CD4-positive, CD25-positive, alpha-beta regulatory T cell (primary cell): ENCODE results near the gene PLEKHG7. TPM values are rescaled to one million over a fixed set of nuclear protein-coding genes. Genes with fewer than 3 reads are reported as not detected.

Experiments used
- ATAC-seq, 2 donors: fragments of 150-1000 bp; cut with Tn5 transposase; one replicate each; pipeline ENCODE4 v1.10.0; 2021; ENCODE audit warnings: low read depth in 2 of 2, moderate number of reproducible peaks in 2 of 2, moderate library complexity in 1 of 2
- DNase-seq, 3 donors: peaks; one replicate each; pipeline versions ENCODE4 v3.0.0 to v3.0.0-alpha.2; 2012 to 2022; ENCODE audit warnings: mixed read lengths in 1 of 3
- H3K27ac ChIP-seq: one replicate; pipeline ENCODE4 v1.7.0; 2013; ENCODE audit warnings: mild to moderate bottlenecking, low read length; ENCODE audit not compliant: insufficient read depth, poor library complexity, severe bottlenecking
- H3K27me3 ChIP-seq: one replicate; pipeline ENCODE4 v1.7.0; 2013; ENCODE audit warnings: low read length; ENCODE audit not compliant: control insufficient read depth, insufficient read depth
- H3K36me3 ChIP-seq: one replicate; pipeline ENCODE4 v1.7.0; 2013; ENCODE audit warnings: mild to moderate bottlenecking, low read length, moderate library complexity; ENCODE audit not compliant: control insufficient read depth, insufficient read depth
- H3K4me1 ChIP-seq: 2 replicates; pipeline ENCODE4 v1.7.0; 2013; ENCODE audit warnings: mild to moderate bottlenecking, low read length; ENCODE audit not compliant: insufficient read depth, control insufficient read depth, poor library complexity, severe bottlenecking
- H3K4me3 ChIP-seq: one replicate; pipeline ENCODE4 v1.7.0; 2013; ENCODE audit warnings: low read depth, mild to moderate bottlenecking, low read length, moderate library complexity
- H3K9me3 ChIP-seq, 2 experiments: 1 replicate in 1 of 2; 2 replicates in 1 of 2; pipeline ENCODE4 v1.7.0; 2013; ENCODE audit warnings: low read length in 2 of 2, mild to moderate bottlenecking in 1 of 2, moderate library complexity in 1 of 2; ENCODE audit not compliant: control insufficient read depth in 2 of 2
- H3K27ac Mint-ChIP-seq, 3 donors: one replicate each; pipeline ENCODE4 v1.8.0; 2020 to 2022; ENCODE audit warnings: mild to moderate bottlenecking in 3 of 3, mixed read lengths in 3 of 3, moderate library complexity in 2 of 3
- H3K27me3 Mint-ChIP-seq: one replicate; pipeline ENCODE4 v1.8.0; 2022; ENCODE audit warnings: mild to moderate bottlenecking, mixed read lengths
- H3K36me3 Mint-ChIP-seq: one replicate; pipeline ENCODE4 v1.8.0; 2020; ENCODE audit warnings: mixed read lengths
- H3K4me1 Mint-ChIP-seq, 4 donors: one replicate each; pipeline ENCODE4 v1.8.0; 2020 to 2022; ENCODE audit warnings: mixed read lengths in 4 of 4, mild to moderate bottlenecking in 1 of 4
- H3K4me3 Mint-ChIP-seq, 4 donors: one replicate each; pipeline ENCODE4 v1.8.0; 2020 to 2022; ENCODE audit warnings: mild to moderate bottlenecking in 4 of 4, mixed read lengths in 4 of 4, moderate library complexity in 3 of 4
- H3K9me3 Mint-ChIP-seq, 7 donors: one replicate each; pipeline ENCODE4 v1.8.0; 2020 to 2022; ENCODE audit warnings: mixed read lengths in 7 of 7, mild to moderate bottlenecking in 3 of 7, moderate library complexity in 2 of 7
- polyA plus RNA-seq, 4 donors: library from polyadenylated mRNA; unstranded; fragments of 300-500 nt; fragmentation: Illumina TruSeq; gene quantifications; one replicate each; pipeline ENCODE4 v1.2.3, GENCODE V29; 2021
- total RNA-seq: library from RNA; stranded (reverse); gene quantifications from one replicate; pipeline ENCODE4 v1.2.3, GENCODE V29; 2022

Gene PLEKHG7
- total and polyA plus RNA-seq, 5 donors from 2014 or later: 0.05 to 0.89 (median 0.14) TPM

DNA sequence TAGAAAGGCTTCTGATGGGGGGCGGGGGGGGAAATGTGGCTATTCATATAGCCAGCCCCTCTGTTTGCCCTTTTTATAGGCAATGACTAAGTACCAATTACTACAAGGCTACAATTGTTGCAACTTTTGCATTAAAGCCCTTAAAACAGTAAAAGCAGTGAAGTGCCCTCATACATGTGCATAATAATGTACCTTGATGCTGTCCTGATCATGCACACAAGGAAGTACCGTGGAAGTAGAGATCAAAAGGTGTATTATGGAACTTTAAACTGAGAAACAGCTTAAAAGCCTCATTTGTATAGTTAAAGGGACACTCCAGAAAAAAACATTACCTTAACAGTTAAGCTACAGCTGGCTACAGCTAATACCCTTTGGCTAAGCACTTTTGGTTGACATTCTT is 111.8 kb downstream of the PLEKHG7 start:
- Mint-ChIP-seq H3K27me3 (no peaks in the 10 kb centered on the region), H3K9me3 (no peaks in the 10 kb centered on the region), H3K27ac (no peak overlapping the region), H3K36me3 (peaks cover 32% of the 10 kb centered on the region), H3K4me1 (peaks cover 0 to 4% (median under 1%) of the 10 kb centered on the region in 4 donors), H3K4me3 (no peak overlapping the region)
- H3K4me1 ChIP-seq: no peaks in the 10 kb centered on the region
- ATAC-seq (no peak), DNase-seq (no peak)
- peaks cover 30% of the 10 kb centered on the region for H3K36me3 ChIP-seq
- no peaks in the 10 kb centered on the region for H3K9me3 ChIP-seq
- H3K4me3 ChIP-seq: no peak overlapping the region
- H3K27me3 ChIP-seq: no peaks in the 10 kb centered on the region
- H3K27ac ChIP-seq: no peak overlapping the region

DNA sequence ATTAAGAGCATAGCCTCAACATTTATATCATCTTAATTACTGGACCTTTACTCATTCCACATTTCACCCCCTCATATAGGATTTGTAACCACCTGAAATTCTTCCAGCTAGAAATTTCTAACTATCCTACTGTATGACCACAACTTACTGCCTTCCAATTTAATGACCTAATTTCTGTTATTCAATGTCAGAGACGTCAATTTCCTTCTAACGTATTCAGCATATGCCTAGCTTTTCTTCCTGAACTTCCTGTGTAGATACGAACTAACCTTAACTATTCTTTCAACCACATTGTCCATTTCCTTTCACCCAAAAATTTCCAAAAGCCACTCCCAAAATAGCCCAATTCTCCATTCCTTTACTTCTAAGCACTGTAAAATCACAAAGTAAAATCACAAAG is 118.4 kb downstream of the PLEKHG7 start:
- Mint-ChIP-seq H3K4me1 (peaks cover 0 to 2% (median 0%) of the 10 kb centered on the region in 4 donors), H3K27me3 (no peaks in the 10 kb centered on the region), H3K4me3 (no peak overlapping the region), H3K36me3 (peaks cover 8% of the 10 kb centered on the region), H3K9me3 (no peaks in the 10 kb centered on the region), H3K27ac (no peak overlapping the region)
- Histone ChIP-seq H3K36me3 (peaks cover 17% of the 10 kb centered on the region), H3K4me1 (no peaks in the 10 kb centered on the region), H3K27me3 (no peaks in the 10 kb centered on the region), H3K27ac (no peak overlapping the region), H3K4me3 (no peak overlapping the region), H3K9me3 (no peaks in the 10 kb centered on the region)
- DNase-seq (no peak), ATAC-seq (no peak)

Other genes starting within 250 kb of the PLEKHG7 start
- gene EEA1, start 226.3 kb downstream of the PLEKHG7 start, total RNA-seq: 11.8 TPM
- gene EEA1, start 226.3 kb downstream of the PLEKHG7 start, polyA plus RNA-seq: 1 to 10 TPM; 5.8 to 9.0 (median 6.6) TPM